GM19467 (cell line): ENCODE results near the gene RNF212.

ENCODE experiments used
- ATAC-seq: cut with Tn5 transposase; IDR thresholded peaks from one replicate; pipeline ENCODE4 v1.9.1; 2021; ENCODE audit warnings: mild to moderate bottlenecking, moderate library complexity; ENCODE audit not compliant: unreplicated experiment

RNF212 gene

DNA sequence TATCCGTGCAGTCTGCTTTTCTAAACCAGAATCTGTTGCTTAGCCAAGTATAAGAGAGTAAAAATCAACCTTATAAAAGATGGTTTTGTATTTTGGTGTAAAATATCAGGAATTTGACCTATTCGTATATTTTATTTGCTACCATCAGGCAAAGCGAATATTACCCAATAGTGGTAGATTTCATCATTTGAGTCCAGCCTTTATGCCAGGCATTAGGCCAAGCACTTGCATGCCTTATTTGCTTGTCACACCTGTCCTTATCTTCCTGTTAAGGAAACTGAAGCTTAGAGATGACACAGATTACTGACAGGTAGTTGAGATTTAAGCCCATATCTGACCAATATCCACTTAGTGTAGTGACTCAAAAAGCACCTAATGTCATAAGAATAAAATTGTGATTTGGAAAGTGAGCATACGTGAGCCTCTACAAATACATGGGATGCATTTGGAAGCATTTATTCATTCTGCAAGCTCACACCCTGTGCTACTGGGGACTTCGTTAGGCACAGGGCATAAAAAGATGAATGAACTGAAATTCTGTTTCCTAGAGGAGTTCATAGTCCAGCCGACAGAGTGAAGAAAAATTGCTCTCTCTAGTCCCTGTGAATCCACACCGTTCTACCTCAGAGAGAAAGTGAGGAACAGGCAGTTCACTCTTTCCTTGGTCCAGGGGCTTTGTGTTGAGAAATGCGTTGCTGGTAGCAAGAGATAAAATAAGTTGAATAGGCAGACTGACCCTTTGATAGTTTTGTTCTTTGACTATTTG is 2.3 kb upstream of the RNF212 start:
- no peak for ATAC-seq

DNA sequence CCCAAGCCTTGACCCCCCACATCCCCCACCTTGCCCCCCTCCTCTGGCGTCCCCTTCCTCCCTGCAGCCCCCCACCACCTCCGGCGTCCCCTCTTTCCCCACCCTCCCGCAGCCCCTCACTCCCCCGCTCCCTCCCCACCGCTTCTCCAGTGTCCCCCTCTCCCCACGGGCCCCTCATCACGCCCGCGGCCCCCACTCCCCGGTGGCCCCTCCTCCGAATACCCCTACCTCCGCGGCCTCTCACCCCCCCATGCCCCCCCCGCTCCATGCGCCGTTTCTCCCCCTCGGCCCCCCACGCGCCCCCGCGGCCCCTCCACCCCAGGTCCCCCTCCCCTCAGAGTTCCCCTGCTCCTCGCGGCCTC is 562 bp downstream of the RNF212 start:
- ATAC-seq = no peak

- ATAC-seq = no peak
Observed at GRCh38 chr4:1112174-1112820, 1.1 kb downstream of the RNF212 start.

DNA sequence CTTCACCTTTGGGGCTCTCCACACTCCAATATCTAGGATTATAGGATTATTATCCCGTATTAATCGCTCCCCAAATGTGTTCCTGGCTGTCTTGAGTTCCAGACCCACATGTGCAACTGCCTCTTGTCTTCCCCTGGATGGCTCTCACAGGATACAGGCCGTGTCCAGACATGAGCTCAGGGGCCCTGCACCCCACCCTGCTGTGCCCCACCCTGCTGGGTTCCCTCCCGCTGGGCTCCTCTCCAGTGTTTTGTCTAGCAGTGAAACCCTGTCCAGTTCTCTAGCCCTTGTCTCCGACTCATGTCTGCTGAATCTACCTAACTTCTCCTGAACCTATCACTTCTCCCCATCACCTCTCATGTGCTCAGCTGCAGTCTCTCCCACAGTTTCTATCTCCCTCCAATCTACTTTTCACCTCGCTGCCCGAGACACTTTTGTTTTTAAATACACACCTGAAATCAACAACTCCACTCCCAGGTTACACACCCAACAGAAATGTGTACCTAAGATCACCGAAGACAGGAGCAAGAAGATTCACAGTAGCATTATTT is 2.0 kb downstream of the RNF212 start:
- no peak for ATAC-seq

GRCh38 chr4:1109898-1110506 is 3.4 kb downstream of the RNF212 start:
- ATAC-seq = no peak

GRCh38 chr4:1109333-1109732 is 4.0 kb downstream of the RNF212 start:
- ATAC-seq = no peak

DNA sequence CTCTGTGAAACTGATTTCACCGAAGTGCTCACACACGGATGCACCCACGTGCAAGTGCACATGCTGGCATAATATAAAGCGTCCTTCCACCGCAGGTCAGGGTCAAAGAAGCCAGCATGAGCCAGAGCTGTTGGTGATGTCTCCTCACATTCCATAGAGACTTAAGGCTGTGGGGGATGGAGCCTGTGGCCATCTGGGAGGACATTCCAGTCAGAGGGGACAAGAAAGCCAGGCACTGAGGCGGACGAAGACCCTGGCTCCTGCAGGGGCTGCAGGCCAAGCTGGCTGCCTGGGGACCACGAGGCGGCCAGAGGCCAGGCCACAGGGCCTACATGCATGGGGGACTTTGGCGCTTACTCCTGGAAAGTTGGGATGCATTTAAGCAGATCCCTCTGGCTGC is 7.7 kb downstream of the RNF212 start:
- no peak for ATAC-seq

DNA sequence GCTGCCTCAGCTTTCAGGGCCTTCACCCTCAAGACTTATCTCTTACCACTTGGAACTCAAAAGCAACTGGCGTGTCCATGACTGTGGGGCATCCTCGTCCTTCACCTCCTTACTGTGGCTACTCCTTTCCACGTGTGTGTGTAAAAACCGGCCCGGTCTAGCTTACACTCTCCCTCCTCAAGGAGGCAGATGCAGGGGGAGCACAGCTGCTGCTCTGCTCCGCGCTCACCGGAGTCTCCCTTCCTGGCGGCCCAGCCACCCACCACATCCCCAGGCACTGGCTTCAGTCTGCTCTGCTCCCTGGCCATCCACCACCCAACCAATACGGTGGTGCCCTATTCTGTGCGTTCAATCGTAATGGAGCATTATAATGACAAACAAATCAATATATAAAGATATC is 8.3 kb downstream of the RNF212 start:
- ATAC-seq = no peak

DNA sequence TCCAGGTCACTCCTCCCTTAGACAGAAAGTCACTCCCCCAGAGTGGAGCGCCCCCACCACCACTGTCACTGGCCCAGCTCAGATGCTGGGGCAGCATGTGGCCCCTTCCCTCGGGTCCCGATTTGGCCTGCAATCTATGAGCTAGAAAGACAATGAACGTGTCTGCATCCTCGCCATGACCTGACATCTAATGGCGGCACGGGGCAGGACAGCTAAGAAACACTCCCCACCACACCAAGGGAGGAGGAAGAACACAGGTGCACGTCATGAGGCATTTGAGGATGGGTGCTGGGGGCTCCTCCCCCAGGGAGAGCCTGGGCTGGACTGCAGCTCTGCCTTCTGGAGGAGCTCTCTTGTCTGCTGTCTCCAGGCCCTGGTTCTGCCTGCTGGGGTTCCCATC is 8.7 kb downstream of the RNF212 start:
- no peak for ATAC-seq

- no peak for ATAC-seq
Observed at GRCh38 chr4:1099684-1100335, 13.6 kb downstream of the RNF212 start.

DNA sequence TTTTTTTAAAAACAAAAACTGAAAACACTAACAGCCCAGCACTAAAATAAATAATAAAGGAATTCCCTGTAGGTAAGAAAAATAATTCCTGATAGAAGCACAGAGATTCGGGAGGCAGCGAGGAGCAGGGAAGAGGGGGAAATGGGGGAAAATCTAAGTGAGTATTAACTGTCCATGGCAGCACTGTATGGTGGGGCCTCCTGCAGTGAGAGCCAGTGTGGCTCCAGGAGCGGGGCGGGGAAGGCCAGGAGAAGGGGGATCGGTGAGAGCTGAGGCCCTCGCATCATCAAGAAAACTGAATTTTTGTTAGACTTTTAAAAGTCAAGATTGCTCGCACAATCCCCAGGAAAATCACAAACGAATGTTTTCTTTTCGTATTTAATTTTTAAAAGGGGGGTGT is 14.1 kb downstream of the RNF212 start:
- no peak for ATAC-seq

DNA sequence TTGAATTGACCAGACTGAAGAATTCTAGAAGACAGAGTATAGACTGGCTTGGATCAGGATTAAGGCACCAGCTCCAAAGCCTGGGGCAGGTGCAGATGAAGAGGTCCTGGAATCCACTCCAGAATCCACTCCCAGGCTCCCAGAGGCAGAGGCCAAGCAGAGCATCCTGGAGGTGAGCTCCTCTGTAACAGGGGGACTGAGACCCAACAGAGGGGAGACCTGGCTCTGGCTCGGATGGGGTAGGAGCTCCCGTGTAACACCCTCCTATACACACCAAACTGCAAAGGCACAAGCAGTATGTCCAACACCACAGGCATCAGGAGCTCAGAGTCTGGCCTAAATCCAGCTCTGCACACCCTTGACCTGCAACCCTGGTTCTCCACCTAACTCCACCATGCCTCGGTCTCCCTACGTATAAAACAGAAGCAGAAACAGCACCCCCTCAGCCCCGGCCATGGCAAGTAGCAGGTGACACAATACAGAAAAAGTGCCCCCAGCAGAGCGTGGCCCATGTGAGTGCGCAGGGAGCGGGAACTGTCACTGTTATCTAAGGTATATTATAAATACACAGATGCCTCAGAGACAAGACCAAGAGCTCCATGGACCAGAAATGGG is 14.9 kb downstream of the RNF212 start:
- no peak for ATAC-seq

GRCh38 chr4:1097553-1097952 is 15.8 kb downstream of the RNF212 start:
- ATAC-seq = no peak

DNA sequence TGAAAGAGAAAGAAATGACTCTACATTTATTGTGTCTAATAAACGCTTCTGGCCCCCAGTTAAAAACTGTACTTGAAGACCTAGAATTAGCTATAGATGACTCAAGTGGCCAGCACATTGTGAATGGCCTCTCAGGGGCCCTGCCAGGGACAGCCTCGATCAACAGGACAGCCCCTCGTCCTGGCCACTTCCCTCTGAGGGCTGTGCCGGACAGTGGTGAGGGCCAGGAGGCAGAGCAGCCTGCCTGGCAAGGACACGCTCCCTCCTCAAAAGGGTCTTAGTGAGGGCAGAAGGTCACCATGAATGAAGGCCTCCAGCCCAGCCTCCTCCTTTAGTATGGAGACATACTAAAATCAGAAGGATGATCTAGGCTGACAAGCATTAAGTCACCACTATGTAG is 16.5 kb downstream of the RNF212 start:
- no peak for ATAC-seq

DNA sequence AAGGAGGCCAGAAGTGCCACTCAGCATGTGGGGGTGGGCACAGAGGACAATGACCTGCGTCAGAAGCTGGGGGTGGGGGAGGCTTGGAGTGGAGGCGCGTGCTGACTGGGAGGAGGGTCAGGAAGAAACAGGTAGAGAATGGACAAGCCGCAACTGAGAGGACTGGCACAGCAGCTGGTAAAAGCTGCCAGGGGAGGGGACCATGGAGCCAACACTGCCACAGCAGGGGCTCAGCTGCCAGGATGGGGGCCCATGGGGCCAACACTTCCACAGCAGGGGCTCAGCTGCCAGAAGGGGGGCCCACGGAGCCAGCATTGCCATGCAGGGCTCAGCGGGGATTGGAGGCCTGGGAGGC is 19.1 kb downstream of the RNF212 start:
- ATAC-seq = no peak

DNA sequence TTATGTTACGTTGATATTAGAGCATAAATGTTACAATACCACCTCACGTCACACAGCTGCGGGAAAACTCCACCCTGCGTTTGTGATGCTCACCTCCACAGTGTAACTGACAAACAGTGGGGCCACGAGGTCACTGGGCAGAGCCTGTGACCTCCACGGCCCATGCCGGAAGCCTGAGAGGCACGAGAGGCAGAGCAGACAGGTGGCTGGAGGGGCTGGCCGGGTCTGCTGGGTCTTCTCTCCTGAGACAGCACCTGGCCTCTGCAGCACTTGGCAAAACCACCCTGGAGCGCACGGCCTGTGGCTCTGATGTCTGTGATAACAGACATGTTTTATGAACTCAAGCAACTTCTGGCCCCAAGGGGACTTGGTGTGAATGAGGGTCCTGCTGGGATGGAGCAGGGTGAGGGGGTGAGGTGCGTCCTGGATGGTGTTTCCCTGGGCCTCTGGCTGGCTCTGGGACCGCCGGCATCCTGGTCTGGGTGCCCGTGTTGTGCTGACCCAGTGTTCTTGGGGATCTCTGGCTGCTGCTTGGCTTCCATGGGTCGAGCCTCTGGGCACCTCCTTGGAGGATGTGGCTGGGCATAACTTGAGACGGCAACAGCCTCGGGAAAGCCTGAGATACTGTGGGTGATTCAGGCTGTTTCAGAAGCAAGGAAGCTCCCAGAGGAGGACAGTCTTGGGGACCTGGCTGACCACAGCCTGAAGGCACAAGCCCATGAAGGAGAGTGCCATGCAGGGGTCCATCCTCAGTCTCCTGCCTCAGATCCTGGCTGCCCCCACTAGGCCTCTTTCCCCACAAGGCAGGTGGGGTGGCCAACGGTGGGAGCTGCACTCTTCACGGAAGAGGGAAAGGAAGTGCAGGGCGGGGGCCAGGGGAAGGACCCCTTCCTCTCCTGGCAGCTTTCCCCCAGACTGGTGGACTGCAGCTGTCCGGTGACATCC is 19.7 kb downstream of the RNF212 start:
- ATAC-seq = no peak

DNA sequence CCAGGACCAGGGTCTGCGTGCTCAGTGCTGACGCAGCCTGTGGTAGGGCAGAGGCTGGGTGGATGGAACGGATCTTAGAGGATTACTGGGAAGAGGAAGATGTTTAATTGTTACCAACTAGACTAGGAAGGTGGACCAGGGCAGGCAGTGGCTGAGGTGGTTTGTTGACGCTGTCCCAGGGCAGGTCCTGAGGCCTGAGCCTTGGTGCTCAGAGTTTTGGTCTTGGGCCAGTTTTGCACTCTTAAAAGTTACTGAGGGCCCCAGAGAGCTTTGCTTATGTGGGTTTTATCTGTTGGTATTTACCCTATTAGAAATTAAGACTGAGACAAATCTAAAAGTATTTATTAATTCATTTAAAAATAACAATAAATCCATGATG is 20.4 kb downstream of the RNF212 start:
- ATAC-seq = no peak

DNA sequence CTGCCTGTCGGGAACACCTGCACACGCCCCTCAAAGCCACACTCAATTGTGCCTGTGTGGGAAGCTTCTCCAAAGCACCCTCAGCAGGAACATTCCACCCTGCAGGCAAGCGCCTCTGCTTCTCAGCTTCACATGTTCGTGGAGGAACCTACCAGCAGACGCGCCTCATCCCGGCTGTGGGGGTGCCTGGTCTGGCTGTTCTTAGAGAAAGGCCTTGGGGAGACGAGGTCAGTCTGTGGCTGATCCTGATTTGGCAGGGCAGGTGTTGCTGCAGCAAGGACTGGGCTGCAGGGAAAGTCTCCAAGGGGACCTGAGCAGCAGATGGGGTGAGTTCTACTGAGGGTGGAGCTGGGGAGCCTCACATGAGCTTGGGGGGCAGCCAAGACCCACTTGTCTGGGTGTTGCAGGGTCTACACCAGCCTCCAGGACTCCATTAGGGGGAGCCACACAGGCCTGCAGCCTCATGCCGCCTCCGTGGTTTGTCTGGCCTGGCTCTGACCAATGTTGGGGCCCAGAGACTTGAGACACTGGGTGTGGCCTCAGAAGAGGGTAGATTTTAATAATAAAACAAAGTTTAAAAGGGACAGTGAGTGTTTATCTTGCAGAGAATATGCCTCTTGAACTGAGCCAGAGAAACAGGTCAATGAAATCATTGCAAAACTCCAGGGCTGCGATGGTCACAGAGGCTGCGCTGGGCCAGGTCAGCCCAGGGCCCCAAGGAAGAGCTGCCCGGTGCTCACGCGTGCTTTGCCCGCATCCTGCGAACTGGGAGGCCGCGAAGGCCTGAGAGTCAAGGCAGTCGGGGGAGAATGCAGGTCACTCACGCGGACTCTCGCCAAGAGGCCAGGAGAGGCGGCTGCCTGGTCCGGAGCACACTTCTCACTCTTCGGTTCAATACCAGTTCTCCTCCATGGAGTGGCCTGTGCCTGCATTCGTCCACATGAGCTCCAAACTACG is 21.1 kb downstream of the RNF212 start:
- no peak for ATAC-seq

GRCh38 chr4:1091561-1091995 is 21.8 kb downstream of the RNF212 start:
- ATAC-seq = no peak
